GM18526 (cell line): ENCODE measurements around the gene PCDHGA1.

ENCODE experiments used
- POLR2A ChIP-seq: IDR thresholded peaks from 3 replicates; pipeline ENCODE4 v1.6.1; 2011; ENCODE audit not compliant: insufficient read length; ENCODE audit errors: extremely low read depth

The PCDHGA1 gene

GRCh38 chr5:141419074-141419880, 89.0 kb downstream of the PCDHGA1 start:
- TF ChIP-seq POLR2A: no peak

GRCh38 chr5:141420855-141421488, 90.7 kb downstream of the PCDHGA1 start, which contains the start of gene PCDHGA11:
Gene PCDHGA11, plus strand, starts transcription at chr5:141421051. Its CDS starts 177 bp downstream, at chr5:141421228.
- no peak for TF ChIP-seq POLR2A

- TF ChIP-seq POLR2A: no peak
Measured at GRCh38 chr5:141421489-141421855, 91.2 kb downstream of the PCDHGA1 start.

- no peak for TF ChIP-seq POLR2A
Measured at GRCh38 chr5:141422742-141423291, 92.5 kb downstream of the PCDHGA1 start.

GRCh38 chr5:141427783-141428426, 97.6 kb downstream of the PCDHGA1 start:
- TF ChIP-seq POLR2A: no peak

- no peak for TF ChIP-seq POLR2A
Measured at GRCh38 chr5:141430332-141431113, 100.2 kb downstream of the PCDHGA1 start, which contains the start of gene PCDHGA12. Gene PCDHGA12, plus strand, starts transcription at chr5:141430507. Its CDS starts 253 bp downstream, at chr5:141430760.

- no peak for TF ChIP-seq POLR2A
Measured at GRCh38 chr5:141431286-141431685, 101.0 kb downstream of the PCDHGA1 start.

- no peak for TF ChIP-seq POLR2A
Measured at GRCh38 chr5:141434006-141434405, 103.7 kb downstream of the PCDHGA1 start.

- no peak for TF ChIP-seq POLR2A
Measured at GRCh38 chr5:141437221-141437620, 106.9 kb downstream of the PCDHGA1 start.

GRCh38 chr5:141439411-141440141, 109.3 kb downstream of the PCDHGA1 start:
- no peak for TF ChIP-seq POLR2A

GRCh38 chr5:141440341-141440740, 110.0 kb downstream of the PCDHGA1 start:
- TF ChIP-seq POLR2A: no peak

- no peak for TF ChIP-seq POLR2A
Measured at GRCh38 chr5:141441571-141442170, 111.4 kb downstream of the PCDHGA1 start.

- TF ChIP-seq POLR2A: no peak
Measured at GRCh38 chr5:141465351-141465750, 135.0 kb downstream of the PCDHGA1 start.
